HCT116 (cell line): ENCODE measurements around the gene KMT2C.

Experiments used
- EZH2phosphoT487 ChIP-seq: fragments of 200-600 bp; IDR thresholded peaks from 2 replicates; pipeline ENCODE4 v1.6.1; 2018; ENCODE audit warnings: antibody characterized with exemption, borderline replicate concordance
- POLR2A ChIP-seq: IDR thresholded peaks from 2 replicates; pipeline ENCODE4 v1.7.0; 2011; ENCODE audit warnings: borderline replicate concordance; ENCODE audit not compliant: insufficient read depth, insufficient read length; ENCODE audit errors: extremely low read depth
- POLR2AphosphoS5 ChIP-seq: IDR thresholded peaks from 2 replicates; pipeline ENCODE4 v1.6.1; 2011; ENCODE audit warnings: mild to moderate bottlenecking, low read depth, low read length, moderate library complexity
- YY1 ChIP-seq: IDR thresholded peaks from 2 replicates; pipeline ENCODE4 v1.6.1; 2011; ENCODE audit warnings: low read length, low read depth, moderate library complexity, mild to moderate bottlenecking; ENCODE audit not compliant: insufficient replicate concordance; ENCODE audit errors: extremely low read depth
- TF ChIP-seq, protein P1 (sequence below), 3 experiments: fragments of 200-600 bp in 1 of 3; sonication (generic) in 1 of 3; IDR thresholded peaks in 2 of 3; conservative IDR thresholded peaks in 1 of 3; 2 replicates each; pipeline ENCODE4 v1.5.1; 2012 to 2017; ENCODE audit warnings: low read depth in 2 of 3, low read length in 2 of 3, antibody characterized with exemption in 1 of 3, borderline replicate concordance in 1 of 3, control low read depth in 1 of 3, mild to moderate bottlenecking in 1 of 3, mixed read lengths in 1 of 3, mixed run types in 1 of 3, moderate library complexity in 1 of 3; ENCODE audit not compliant: insufficient read depth in 1 of 3
- TF ChIP-seq, protein P2 (sequence below): IDR thresholded peaks from 2 replicates; pipeline ENCODE4 v1.6.1; 2012; ENCODE audit warnings: low read depth

DNA sequence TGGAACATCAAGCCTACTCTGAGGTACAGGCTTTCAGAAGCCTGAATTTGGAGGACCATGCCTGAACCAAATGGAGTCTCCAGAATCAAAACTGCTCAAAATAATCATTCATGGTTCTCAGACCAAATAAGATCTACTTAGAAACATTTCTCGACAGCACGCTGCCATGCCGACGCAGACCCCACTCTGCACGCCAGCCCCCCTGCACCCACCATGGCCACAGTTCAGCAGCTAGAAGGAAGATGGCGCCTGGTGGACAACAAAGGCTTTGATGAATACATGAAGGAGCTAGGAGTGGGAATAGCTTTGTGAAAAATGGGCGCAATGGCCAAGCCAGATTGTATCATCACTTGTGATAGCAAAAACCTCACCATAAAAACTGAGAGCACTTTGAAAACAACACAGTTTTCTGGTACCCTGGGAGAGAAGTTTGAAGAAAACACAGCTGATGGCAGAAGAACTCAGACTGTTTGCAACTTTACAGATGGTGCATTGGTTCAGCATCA, 6.6 kb upstream of the KMT2C start:
- TF ChIP-seq, protein P1, sequence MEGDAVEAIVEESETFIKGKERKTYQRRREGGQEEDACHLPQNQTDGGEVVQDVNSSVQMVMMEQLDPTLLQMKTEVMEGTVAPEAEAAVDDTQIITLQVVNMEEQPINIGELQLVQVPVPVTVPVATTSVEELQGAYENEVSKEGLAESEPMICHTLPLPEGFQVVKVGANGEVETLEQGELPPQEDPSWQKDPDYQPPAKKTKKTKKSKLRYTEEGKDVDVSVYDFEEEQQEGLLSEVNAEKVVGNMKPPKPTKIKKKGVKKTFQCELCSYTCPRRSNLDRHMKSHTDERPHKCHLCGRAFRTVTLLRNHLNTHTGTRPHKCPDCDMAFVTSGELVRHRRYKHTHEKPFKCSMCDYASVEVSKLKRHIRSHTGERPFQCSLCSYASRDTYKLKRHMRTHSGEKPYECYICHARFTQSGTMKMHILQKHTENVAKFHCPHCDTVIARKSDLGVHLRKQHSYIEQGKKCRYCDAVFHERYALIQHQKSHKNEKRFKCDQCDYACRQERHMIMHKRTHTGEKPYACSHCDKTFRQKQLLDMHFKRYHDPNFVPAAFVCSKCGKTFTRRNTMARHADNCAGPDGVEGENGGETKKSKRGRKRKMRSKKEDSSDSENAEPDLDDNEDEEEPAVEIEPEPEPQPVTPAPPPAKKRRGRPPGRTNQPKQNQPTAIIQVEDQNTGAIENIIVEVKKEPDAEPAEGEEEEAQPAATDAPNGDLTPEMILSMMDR (IDR thresholded peaks at IDR 0.05 in 2 of 3, conservative IDR thresholded peaks at IDR 0.05 in 1 of 3; ENCODE audit: borderline replicate concordance in 1 of 3, insufficient read depth in 1 of 3, low read depth in 2 of 3, low read length in 2 of 3): no peak
- TF ChIP-seq EZH2phosphoT487 (no peak), POLR2AphosphoS5 (no peak), POLR2A (no peak), YY1 (no peak)
- TF ChIP-seq, protein P2, sequence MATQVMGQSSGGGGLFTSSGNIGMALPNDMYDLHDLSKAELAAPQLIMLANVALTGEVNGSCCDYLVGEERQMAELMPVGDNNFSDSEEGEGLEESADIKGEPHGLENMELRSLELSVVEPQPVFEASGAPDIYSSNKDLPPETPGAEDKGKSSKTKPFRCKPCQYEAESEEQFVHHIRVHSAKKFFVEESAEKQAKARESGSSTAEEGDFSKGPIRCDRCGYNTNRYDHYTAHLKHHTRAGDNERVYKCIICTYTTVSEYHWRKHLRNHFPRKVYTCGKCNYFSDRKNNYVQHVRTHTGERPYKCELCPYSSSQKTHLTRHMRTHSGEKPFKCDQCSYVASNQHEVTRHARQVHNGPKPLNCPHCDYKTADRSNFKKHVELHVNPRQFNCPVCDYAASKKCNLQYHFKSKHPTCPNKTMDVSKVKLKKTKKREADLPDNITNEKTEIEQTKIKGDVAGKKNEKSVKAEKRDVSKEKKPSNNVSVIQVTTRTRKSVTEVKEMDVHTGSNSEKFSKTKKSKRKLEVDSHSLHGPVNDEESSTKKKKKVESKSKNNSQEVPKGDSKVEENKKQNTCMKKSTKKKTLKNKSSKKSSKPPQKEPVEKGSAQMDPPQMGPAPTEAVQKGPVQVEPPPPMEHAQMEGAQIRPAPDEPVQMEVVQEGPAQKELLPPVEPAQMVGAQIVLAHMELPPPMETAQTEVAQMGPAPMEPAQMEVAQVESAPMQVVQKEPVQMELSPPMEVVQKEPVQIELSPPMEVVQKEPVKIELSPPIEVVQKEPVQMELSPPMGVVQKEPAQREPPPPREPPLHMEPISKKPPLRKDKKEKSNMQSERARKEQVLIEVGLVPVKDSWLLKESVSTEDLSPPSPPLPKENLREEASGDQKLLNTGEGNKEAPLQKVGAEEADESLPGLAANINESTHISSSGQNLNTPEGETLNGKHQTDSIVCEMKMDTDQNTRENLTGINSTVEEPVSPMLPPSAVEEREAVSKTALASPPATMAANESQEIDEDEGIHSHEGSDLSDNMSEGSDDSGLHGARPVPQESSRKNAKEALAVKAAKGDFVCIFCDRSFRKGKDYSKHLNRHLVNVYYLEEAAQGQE: no peak
